OCI-LY7 (cell line): ENCODE data around the gene CDHR1.

ENCODE experiments used
- EZH2phosphoT487 ChIP-seq: fragments of 200-600 bp; sonication (generic); IDR thresholded peaks from 2 replicates; pipeline ENCODE4 v1.6.1; 2018; ENCODE audit warnings: low read depth, borderline replicate concordance, mild to moderate bottlenecking, mixed run types, antibody characterized with exemption, low read length, moderate library complexity, mixed read lengths
- TF ChIP-seq, protein P1 (sequence below): fragments of 200-600 bp; sonication (generic); conservative IDR thresholded peaks from 2 replicates; pipeline ENCODE4 v1.5.1; 2014; ENCODE audit warnings: mild to moderate bottlenecking, antibody characterized with exemption, low read length, moderate library complexity, mixed read lengths

DNA sequence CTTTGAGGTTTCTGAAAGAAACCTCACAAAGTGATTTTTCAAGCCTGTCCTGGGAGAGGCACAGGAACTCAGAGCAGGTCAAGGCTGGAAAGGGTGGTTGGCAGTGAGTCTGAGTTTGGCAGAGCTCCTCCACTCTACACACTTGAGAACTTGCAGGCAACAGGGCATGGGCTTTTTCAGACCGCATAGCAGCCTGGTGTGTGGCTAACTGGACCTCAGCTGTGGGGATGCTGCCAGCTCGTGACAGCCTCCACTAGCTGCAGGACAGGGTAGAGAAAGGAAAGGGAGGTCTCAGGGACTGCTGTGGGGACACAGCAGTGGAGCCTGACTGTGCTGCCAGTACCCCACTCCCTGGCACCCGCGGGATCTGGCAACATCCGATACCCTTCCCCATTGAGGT is 2.6 kb downstream of the CDHR1 start:
- TF ChIP-seq, protein P1, sequence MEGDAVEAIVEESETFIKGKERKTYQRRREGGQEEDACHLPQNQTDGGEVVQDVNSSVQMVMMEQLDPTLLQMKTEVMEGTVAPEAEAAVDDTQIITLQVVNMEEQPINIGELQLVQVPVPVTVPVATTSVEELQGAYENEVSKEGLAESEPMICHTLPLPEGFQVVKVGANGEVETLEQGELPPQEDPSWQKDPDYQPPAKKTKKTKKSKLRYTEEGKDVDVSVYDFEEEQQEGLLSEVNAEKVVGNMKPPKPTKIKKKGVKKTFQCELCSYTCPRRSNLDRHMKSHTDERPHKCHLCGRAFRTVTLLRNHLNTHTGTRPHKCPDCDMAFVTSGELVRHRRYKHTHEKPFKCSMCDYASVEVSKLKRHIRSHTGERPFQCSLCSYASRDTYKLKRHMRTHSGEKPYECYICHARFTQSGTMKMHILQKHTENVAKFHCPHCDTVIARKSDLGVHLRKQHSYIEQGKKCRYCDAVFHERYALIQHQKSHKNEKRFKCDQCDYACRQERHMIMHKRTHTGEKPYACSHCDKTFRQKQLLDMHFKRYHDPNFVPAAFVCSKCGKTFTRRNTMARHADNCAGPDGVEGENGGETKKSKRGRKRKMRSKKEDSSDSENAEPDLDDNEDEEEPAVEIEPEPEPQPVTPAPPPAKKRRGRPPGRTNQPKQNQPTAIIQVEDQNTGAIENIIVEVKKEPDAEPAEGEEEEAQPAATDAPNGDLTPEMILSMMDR, result no peak
- TF ChIP-seq EZH2phosphoT487, result no peak
